NB4 (cell line): ENCODE data around the gene ACADM.

ENCODE experiments used
- DNase-seq: peaks from one replicate; pipeline ENCODE4 v3.0.0; 2010; ENCODE audit warnings: low read depth
- H3K4me3 ChIP-seq: one replicate; pipeline ENCODE4 v1.5.1; 2011; ENCODE audit warnings: mild to moderate bottlenecking, low read depth, low read length, moderate library complexity
- CTCF ChIP-seq: IDR thresholded peaks from one replicate; pipeline ENCODE4 v1.5.1; 2012; ENCODE audit warnings: low read depth, low read length
- MAX ChIP-seq: IDR thresholded peaks from 2 replicates; pipeline ENCODE4 v1.6.1; 2011; ENCODE audit warnings: low read depth, low read length
- MYC ChIP-seq: IDR thresholded peaks from 2 replicates; pipeline ENCODE4 v1.6.1; 2011; ENCODE audit warnings: low read depth, low read length
- POLR2A ChIP-seq: IDR thresholded peaks from 2 replicates; pipeline ENCODE4 v1.6.1; 2011; ENCODE audit warnings: mild to moderate bottlenecking; ENCODE audit not compliant: insufficient read length; ENCODE audit errors: extremely low read depth

Gene ACADM

GRCh38 chr1:75707191-75707590, 17.3 kb upstream of the ACADM start:
- no peak overlapping the region for H3K4me3 ChIP-seq
- TF ChIP-seq POLR2A (no peak), MAX (no peak), MYC (no peak), CTCF (no peak)
- DNase-seq = no peak

- no peak overlapping the region for H3K4me3 ChIP-seq
- TF ChIP-seq MYC (no peak), POLR2A (no peak), MAX (no peak), CTCF (no peak)
- DNase-seq = no peak
Measured at GRCh38 chr1:75708910-75709309, 15.6 kb upstream of the ACADM start.

- DNase-seq = no peak
- TF ChIP-seq POLR2A = no peak
- TF ChIP-seq MYC = no peak
- no peak for TF ChIP-seq CTCF
- TF ChIP-seq MAX = no peak
- H3K4me3 ChIP-seq = no peak overlapping the region
Measured at GRCh38 chr1:75710832-75711231, 13.7 kb upstream of the ACADM start.

GRCh38 chr1:75711846-75712245, 12.7 kb upstream of the ACADM start:
- H3K4me3 ChIP-seq = no peak overlapping the region
- TF ChIP-seq CTCF (no peak), MYC (no peak), POLR2A (no peak), MAX (no peak)
- DNase-seq = no peak

- DNase-seq = no peak
- TF ChIP-seq MAX = no peak
- TF ChIP-seq CTCF = no peak
- TF ChIP-seq MYC = no peak
- no peak for TF ChIP-seq POLR2A
- no peak overlapping the region for H3K4me3 ChIP-seq
Measured at GRCh38 chr1:75712306-75712705, 12.2 kb upstream of the ACADM start.

- DNase-seq = no peak
- H3K4me3 ChIP-seq = no peak overlapping the region
- no peak for TF ChIP-seq CTCF
- no peak for TF ChIP-seq MAX
- no peak for TF ChIP-seq MYC
- no peak for TF ChIP-seq POLR2A
Measured at GRCh38 chr1:75719810-75720209, 4.7 kb upstream of the ACADM start.
